Stimulated activated memory B cell treated with anti-CD40 and anti-IgM and Interleukin-4, amounts not matched to agents 10 μg/mL and 1 μg/mL and 100 μg/mL, for 72 hours (primary cell): ENCODE data around the gene FBL.
"Not testable (repeated sequence)": the region's sequence is repeated elsewhere in the genome, so short reads cannot be mapped to it uniquely, and the experiment has no call there.

Experiments used
- ATAC-seq: fragments of 150-1000 bp; cut with Tn5 transposase; 2 replicates; pipeline ENCODE4 v1.10.0; 2021
- H3K27ac Mint-ChIP-seq: one replicate; pipeline ENCODE4 v1.8.0; 2022; ENCODE audit warnings: mild to moderate bottlenecking, mixed read lengths
- H3K27me3 Mint-ChIP-seq: one replicate; pipeline ENCODE4 v1.8.0; 2022; ENCODE audit warnings: mixed read lengths
- H3K36me3 Mint-ChIP-seq: one replicate; pipeline ENCODE4 v1.8.0; 2022; ENCODE audit warnings: mixed read lengths
- H3K4me1 Mint-ChIP-seq: one replicate; pipeline ENCODE4 v1.8.0; 2022; ENCODE audit warnings: mixed read lengths
- H3K4me3 Mint-ChIP-seq: one replicate; pipeline ENCODE4 v1.8.0; 2022; ENCODE audit warnings: mild to moderate bottlenecking, moderate library complexity, mixed read lengths
- H3K9me3 Mint-ChIP-seq: one replicate; pipeline ENCODE4 v1.8.0; 2022; ENCODE audit warnings: mixed read lengths

FBL gene

DNA sequence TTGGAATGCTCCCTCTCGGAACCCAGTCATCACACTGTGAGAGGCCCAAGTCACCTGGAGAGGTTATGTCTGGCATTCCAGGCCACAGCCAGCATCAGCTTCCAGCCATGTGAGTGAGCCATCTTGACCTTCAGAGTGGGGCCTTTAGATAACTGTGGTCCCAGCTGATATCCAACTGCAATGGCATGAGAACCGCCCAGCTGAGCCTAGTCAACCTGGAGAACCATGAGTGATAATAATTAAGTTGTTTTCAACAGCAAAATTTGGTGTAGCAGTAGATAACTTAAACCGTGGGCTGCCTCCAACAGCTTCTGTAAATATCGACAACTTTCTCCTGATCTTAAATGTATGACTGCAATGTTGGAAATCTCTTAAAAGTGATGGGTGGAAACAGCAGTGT is 36.8 kb downstream of the FBL start:
- Mint-ChIP-seq H3K4me1 (no peaks in the 10 kb centered on the region), H3K27ac (no peak overlapping the region), H3K9me3 (peaks cover 2% of the 10 kb centered on the region), H3K27me3 (peaks cover 15% of the 10 kb centered on the region), H3K4me3 (no peak overlapping the region), H3K36me3 (peaks cover 6% of the 10 kb centered on the region)
- ATAC-seq: no peak

DNA sequence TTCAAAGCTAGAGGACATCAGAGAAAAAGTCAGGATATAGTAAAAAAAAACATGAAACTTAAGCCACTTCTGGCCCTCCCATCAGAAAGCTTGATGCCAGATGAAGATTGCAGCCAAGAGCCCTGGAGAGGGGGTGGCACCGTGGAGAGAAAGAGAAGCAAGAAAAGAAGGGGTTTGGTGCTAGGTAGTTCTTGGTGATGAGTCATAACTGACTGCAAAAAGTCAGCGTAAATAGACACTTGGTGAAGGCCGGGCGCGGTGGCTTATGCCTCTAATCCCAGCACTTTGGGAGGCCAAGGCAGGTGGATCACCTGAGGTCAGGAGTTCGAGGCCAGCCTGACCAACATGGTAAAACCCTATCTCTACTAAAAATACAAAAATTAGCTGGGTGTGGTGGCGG is 37.5 kb downstream of the FBL start:
- peaks cover 22% of the 10 kb centered on the region for H3K27me3 Mint-ChIP-seq
- not testable (repeated sequence) for H3K36me3 Mint-ChIP-seq, H3K27ac Mint-ChIP-seq, H3K4me3 Mint-ChIP-seq, H3K4me1 Mint-ChIP-seq, H3K9me3 Mint-ChIP-seq, ATAC-seq

DNA sequence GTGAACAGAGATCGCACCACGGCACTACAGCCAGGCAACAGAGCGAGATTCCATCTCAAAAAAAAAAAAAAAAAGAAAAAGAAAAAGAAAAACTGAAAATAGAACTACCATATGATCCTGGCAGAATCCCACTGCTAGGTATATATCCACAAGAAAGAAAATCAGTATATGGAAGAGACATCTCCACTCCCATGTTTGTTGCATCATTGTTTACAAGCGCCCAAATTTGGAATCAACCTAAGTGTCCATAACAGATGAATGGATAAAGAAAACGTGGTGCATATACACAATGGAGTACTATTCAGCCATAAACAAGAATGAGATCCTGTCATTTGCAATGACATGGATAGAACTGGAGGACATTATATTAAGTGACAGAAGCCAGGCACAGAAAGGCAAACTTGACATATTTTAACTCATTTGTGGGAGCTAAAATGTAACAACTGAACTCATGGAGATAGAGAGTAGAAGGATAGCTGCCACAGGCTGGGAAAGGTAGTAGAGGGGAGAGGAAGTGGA is 38.3 kb downstream of the FBL start:
- Mint-ChIP-seq H3K4me1 (no peaks in the 10 kb centered on the region), H3K9me3 (peaks cover 2% of the 10 kb centered on the region)

DNA sequence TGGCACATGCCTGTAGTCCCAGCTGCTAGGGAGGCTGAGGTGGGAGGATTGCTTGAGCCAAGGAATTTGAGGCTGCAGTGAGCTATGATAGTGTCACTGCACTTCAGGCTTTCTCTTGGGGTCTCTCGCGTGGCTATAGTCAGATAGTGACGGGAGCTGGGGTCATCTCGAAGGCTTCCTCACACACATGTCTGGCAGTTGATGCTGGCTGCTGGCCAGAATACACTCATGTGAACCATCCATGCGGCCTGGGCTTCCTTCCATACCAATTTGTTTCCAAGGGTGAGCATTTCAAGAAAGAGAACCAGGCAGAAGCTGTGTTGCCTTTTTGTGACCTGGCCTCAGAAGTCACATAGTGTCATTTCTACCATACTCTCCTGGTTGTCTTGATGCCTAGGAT is 41.1 kb downstream of the FBL start:
- Mint-ChIP-seq H3K27ac (no peak overlapping the region), H3K4me3 (no peak overlapping the region), H3K27me3 (peaks cover 31% of the 10 kb centered on the region), H3K4me1 (no peaks in the 10 kb centered on the region), H3K9me3 (peaks cover 2% of the 10 kb centered on the region), H3K36me3 (no peaks in the 10 kb centered on the region)
- ATAC-seq: no peak

More for the DNA sequence above, 38.3 kb downstream of the FBL start:
- no peak for ATAC-seq
- Mint-ChIP-seq H3K27me3 (peaks cover 26% of the 10 kb centered on the region), H3K4me3 (no peak overlapping the region), H3K27ac (no peak overlapping the region), H3K36me3 (no peaks in the 10 kb centered on the region)

DNA sequence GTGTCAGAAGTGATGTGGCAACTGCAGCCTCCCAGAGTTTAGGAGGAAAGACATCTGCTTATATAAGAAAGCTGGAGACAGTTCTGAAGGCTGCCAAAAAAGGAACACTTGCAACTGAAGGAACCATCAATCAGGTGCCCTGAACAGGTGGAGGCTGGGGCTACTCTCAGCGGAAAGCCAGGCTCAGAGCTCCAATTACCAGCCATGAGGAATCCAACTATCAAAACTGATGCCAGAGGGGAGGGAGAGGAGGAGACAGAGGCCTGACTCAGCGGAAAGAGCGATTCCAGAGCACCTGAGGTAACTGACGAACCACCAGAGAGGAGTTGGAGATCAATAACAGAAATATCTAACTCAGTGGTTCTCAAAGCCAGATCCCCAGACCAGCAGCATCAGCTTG is 43.2 kb downstream of the FBL start:
- Mint-ChIP-seq H3K4me3 (no peak overlapping the region), H3K9me3 (peaks cover under 1% of the 10 kb centered on the region), H3K27me3 (peaks cover 31% of the 10 kb centered on the region), H3K4me1 (no peaks in the 10 kb centered on the region), H3K36me3 (no peaks in the 10 kb centered on the region), H3K27ac (no peak overlapping the region)
- ATAC-seq: no peak

DNA sequence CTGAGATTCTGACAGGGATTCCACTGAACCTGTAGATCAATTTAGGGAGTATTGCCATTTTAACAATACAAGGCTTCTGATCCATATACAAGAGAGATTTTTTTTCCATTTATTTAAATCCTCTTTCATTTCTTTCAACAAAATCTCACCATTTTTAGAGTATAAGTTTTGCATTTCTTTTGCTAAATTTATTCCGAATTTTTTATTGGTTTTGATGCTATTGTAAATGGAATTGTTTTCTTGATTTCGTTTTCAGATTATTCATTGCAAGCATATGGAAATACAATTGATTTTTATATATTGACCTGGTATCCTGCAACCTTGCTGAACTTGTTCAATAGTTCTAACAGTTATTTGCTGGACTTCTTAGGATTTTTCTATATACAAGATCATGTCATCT is 49.1 kb downstream of the FBL start:
- Mint-ChIP-seq H3K4me1 (peaks cover 15% of the 10 kb centered on the region), H3K27me3 (no peaks in the 10 kb centered on the region), H3K4me3 (no peak overlapping the region), H3K36me3 (no peaks in the 10 kb centered on the region), H3K9me3 (no peaks in the 10 kb centered on the region), H3K27ac (no peak overlapping the region)
- ATAC-seq: no peak

DNA sequence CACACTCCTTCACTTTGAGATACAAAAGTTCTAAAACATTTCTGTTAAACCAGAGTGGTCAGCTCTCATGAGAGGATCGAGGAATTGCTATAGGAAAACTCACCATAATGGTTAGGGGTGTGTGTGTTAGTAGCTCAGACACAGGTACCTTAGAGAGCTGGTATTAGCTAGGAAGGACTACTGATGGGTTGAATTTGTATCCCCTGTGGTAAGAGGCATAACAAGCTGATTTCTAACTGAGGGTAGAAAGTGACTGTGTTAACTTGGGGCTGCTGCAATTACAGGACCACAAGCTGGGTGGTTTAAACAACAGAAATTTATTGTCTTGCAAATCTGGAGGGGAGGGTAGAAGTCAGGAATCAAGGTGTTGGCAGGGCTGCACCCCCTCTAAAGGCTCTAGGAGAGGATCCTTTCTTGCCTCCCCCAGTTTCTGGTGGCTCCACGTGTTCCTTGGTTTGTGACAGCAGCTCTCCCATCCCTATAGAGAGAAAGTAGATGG is 50.1 kb downstream of the FBL start:
- H3K9me3 Mint-ChIP-seq: no peaks in the 10 kb centered on the region
- no peak overlapping the region for H3K27ac Mint-ChIP-seq
- no peaks in the 10 kb centered on the region for H3K27me3 Mint-ChIP-seq
- H3K4me1 Mint-ChIP-seq: peaks cover 15% of the 10 kb centered on the region
- ATAC-seq: no peak
- H3K36me3 Mint-ChIP-seq: no peaks in the 10 kb centered on the region
- H3K4me3 Mint-ChIP-seq: no peak overlapping the region

DNA sequence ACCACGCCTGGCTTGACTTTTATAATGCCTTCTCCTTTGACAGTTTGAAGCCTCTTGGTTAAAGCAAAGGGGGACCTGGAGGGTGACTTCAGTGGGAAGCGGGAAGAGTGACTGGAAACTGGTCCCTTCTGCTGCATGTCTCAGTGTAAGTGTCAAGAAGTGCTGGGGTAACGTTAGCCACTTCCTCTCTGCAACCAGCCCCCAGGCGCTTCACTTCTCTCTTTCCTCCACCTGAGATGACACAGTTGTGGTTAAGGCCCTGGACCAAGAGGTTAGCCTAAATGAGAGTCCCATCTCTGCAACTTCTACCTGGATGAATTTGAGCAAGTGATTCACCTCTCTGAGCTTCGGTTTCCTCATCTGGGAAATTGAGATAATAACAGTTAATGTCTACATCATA is 51.2 kb downstream of the FBL start:
- ATAC-seq: peak; percentile 87
- Mint-ChIP-seq H3K27ac (no peak overlapping the region), H3K4me3 (no peak overlapping the region), H3K27me3 (no peaks in the 10 kb centered on the region), H3K36me3 (no peaks in the 10 kb centered on the region), H3K9me3 (peaks cover 2% of the 10 kb centered on the region), H3K4me1 (peaks cover 15% of the 10 kb centered on the region)

DNA sequence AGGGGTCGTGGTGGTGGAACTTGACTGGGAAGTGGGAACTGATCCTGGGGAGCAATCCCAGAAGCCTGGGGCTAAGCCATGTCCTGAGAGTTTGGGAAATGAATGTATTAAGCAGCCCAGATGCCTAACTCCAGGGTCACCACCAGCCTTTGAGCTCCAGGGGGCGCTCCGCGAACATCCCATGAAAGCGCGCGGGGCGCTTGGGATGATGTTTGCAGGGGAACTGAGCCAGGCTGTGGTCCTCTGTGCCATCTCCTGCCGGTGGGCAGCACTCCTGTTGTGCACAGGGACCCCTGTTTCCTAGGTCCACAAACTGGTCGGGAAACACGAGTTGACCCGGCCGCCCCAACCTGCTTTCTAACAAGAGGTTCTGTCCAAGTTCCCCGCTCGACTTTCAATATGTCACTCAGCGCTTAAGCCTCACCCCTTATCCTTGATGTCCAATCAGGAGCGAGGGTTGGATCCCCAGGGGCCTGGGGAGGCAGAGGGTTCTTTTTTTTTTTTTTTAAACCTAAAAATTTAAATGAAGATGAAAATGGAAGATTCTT is 53.1 kb downstream of the FBL start:
- H3K27ac Mint-ChIP-seq: peak overlapping the region; percentile 45
- H3K9me3 Mint-ChIP-seq: peaks cover 5% of the 10 kb centered on the region
- ATAC-seq: peak; percentile 95
- no peaks in the 10 kb centered on the region for H3K27me3 Mint-ChIP-seq
- H3K4me3 Mint-ChIP-seq: peak overlapping the region; percentile 86
- peaks cover 15% of the 10 kb centered on the region for H3K4me1 Mint-ChIP-seq
- H3K36me3 Mint-ChIP-seq: peaks cover 2% of the 10 kb centered on the region

DNA sequence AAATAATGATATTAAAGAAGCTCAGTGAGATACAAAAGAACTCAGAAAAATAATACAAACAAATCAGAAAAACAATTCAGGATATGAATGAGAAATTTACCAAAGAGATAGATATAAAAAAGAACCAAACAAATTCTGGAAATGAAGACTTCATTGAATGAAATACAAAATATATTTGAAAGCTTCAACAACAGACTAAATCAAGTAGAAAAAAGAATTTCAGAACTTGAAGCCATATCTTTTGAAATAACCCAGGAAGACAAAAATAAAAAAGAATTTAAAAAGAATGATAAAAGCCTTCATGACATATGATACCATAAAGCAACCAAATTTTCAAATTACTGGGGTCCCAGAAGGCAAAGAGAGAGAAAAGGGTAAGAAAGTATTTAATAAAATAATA is 57.9 kb downstream of the FBL start:
- no peak for ATAC-seq
- peaks cover 7% of the 10 kb centered on the region for H3K4me1 Mint-ChIP-seq
- no peak overlapping the region for H3K4me3 Mint-ChIP-seq
- H3K27ac Mint-ChIP-seq: no peak overlapping the region
- H3K27me3 Mint-ChIP-seq: peaks cover 15% of the 10 kb centered on the region
- peaks cover 8% of the 10 kb centered on the region for H3K9me3 Mint-ChIP-seq
- H3K36me3 Mint-ChIP-seq: peaks cover 6% of the 10 kb centered on the region
